ENCODE results near the gene TMCC3.

GRCh38 chr12:94641283-94641682 lies 9.1 kb downstream of the TMCC3 start:
- TF ChIP-seq, protein P1, sequence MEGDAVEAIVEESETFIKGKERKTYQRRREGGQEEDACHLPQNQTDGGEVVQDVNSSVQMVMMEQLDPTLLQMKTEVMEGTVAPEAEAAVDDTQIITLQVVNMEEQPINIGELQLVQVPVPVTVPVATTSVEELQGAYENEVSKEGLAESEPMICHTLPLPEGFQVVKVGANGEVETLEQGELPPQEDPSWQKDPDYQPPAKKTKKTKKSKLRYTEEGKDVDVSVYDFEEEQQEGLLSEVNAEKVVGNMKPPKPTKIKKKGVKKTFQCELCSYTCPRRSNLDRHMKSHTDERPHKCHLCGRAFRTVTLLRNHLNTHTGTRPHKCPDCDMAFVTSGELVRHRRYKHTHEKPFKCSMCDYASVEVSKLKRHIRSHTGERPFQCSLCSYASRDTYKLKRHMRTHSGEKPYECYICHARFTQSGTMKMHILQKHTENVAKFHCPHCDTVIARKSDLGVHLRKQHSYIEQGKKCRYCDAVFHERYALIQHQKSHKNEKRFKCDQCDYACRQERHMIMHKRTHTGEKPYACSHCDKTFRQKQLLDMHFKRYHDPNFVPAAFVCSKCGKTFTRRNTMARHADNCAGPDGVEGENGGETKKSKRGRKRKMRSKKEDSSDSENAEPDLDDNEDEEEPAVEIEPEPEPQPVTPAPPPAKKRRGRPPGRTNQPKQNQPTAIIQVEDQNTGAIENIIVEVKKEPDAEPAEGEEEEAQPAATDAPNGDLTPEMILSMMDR (conservative IDR thresholded peaks at IDR 0.05) = no peak
- TF ChIP-seq EZH2 (IDR thresholded peaks at IDR 0.05; ENCODE audit: low read depth) = no peak
